NCI-H69 (cell line): ENCODE measurements around the gene CBY2.
"Not testable (repeated sequence)": the region's sequence is repeated elsewhere in the genome, so short reads cannot be mapped to it uniquely, and the experiment has no call there.

Experiments used
- DNase-seq: peaks from one replicate; lab custom pipeline; 2025; lab: John Stamatoyannopoulos, UW

Gene CBY2

GRCh38 chr13:45747071-45747470 is 45.0 kb downstream of the CBY2 start:
- no peak for DNase-seq

GRCh38 chr13:45748941-45749759 is 47.0 kb downstream of the CBY2 start:
- DNase-seq = peak; percentile 91

DNA sequence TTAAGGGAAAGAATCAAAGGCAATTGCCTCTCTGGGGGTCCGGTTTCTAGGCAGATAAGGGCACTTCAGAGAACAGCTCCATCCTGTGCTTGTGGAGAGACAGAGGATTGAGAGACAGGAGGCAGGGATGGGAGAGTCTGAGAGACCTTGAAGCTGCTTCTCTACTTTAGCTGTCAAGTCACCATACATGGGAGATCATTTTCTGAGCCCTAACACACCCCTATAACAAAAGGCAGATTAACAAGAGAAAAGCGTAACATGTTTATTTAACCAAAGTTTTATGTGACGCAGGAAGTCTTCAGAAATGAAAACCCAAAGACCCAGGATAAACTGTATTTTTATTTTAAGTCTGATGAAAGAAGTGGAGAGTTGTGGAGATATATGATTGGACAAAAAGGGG is 48.4 kb downstream of the CBY2 start:
- DNase-seq = no peak

DNA sequence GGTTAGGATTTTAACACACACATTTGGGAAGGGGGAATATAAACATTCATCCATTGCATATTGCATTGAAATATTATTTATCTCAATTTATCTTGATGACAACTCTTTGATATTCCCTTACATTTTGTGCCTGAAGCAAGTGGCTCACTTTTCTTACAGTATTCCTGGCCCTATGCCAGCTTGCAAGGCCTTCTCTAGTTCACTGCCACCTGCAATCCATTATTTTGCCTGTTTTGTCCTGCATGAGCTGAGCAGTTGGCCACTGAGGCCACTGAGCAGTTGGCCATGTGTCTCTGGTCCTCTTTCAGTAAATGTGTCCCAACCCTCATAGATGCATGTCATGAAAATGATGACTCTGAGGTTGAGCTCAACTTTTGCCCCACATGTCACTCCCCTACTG is 49.8 kb downstream of the CBY2 start:
- DNase-seq = peak; percentile 44

GRCh38 chr13:45752510-45752909 is 50.4 kb downstream of the CBY2 start:
- no peak for DNase-seq

DNA sequence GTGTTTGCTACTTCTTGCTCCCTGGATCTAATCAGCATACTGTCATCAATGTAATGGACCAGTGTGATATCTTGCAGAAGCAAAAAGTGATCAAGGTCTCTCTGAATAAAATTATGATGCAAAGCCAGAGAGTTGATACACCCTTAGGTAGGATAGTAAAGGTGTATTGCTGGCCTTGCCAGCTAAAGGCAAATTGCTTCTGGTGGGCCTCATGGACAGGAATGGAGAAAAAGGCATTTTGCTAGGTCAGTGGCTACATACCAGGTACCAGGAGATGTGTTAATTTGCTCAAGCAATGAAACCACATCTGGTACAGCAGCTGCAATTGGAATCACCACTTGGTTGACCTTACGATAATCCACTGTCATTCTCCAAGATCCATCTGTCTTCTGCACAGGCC is 54.4 kb downstream of the CBY2 start:
- DNase-seq = not testable (repeated sequence)

DNA sequence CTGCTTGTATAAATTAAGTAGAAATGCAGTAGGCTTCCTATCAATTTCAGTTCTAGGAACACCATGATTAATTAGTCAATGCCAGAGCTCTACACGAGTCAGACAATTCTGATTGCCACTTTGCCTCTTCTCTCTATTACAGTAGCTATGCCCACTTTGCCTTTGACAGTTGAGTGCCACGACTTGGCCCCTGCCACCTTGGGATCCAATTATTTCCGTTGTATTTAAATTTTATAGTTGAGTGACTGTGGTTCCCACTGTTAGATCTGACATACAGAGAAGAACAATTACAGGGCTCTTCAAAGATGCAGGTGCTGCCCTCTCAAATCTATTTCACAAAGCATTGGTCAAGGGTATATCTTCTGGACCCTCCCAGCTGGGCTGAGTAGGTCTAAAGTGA is 55.5 kb downstream of the CBY2 start:
- DNase-seq = not testable (repeated sequence)

GRCh38 chr13:45763419-45763818 is 61.3 kb downstream of the CBY2 start:
- no peak for DNase-seq
